CD4-positive, alpha-beta T cell treated with Interleukin-1 beta for 1 hour (primary cell): ENCODE measurements around the gene PTPRO.
"Not testable (repeated sequence)": the region's sequence is repeated elsewhere in the genome, so short reads cannot be mapped to it uniquely, and the experiment has no call there.

Experiments
- DNase-seq, 2 donors: peaks; one replicate each; pipeline ENCODE4 v3.0.0-alpha.2; 2020 to 2022

Gene PTPRO

GRCh38 chr12:15608941-15609340 is 286.6 kb downstream of the PTPRO start:
- DNase-seq: no peak

DNA sequence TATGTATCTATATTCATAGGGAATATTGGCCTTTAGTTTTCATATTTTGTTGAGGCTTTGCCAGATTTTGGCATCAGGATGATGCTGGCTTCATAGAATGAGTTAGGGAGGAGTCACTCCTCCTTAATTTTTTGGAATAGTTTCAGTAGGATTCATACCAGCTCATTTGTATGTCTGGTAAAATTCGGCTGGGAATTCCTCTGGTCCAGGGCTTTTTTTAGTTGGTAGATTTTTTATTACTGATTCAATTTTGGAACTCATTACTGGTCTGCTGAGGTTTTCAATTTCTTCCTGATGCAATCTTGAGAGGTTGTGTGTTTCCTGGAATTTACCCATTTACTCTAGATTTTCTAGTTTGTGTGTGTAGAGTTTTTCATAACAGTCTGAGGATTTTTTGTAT is 291.7 kb downstream of the PTPRO start:
- no peak for DNase-seq

- not testable (repeated sequence) for DNase-seq
These were observed 294.2 kb downstream of the PTPRO start for GRCh38 chr12:15616495-15616894.

DNA sequence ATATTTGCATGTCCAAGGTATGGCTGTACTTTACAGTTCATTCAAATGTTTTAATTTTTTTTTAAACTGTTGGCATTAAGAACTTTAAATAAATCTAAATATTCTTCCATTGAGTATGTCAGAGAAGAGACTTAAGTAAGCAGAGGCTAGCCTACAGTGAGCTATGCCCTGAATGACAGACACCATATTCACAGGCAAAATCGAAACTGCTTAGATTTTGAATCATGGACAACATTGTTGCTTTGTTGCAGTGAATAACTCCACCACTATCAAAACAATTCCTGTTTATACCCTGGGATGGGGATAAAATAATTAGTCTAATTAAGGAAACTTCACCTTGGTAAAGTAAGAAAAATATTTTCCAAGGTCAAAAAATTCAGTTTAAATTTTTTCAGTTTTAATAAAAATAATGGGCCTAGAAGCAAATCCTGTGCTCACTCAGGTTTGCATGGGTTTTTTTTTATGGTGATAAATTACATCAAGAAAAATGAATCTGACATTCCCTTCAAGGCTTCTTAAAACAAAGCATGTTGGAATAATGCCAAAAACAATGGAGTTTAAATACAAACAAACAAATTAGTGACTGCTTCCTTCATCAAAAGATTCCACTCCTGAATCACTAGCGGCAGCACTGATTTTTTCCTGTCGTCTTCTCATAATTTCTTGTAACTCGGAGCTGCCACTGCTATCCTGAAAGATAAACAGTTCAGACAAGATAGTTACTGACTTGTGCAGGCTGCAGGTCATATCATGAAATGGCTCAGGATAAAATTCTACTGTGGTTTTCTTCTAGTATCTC is 298.6 kb downstream of the PTPRO start:
- DNase-seq: no peak

- no peak for DNase-seq
These were observed 302.8 kb downstream of the PTPRO start for GRCh38 chr12:15625075-15625474.

- DNase-seq: no peak
These were observed 306.0 kb downstream of the PTPRO start for GRCh38 chr12:15627995-15628945.

- DNase-seq: no peak
These were observed 306.8 kb downstream of the PTPRO start for GRCh38 chr12:15629108-15629507.

GRCh38 chr12:15629761-15630160 is 307.5 kb downstream of the PTPRO start:
- DNase-seq: no peak

DNA sequence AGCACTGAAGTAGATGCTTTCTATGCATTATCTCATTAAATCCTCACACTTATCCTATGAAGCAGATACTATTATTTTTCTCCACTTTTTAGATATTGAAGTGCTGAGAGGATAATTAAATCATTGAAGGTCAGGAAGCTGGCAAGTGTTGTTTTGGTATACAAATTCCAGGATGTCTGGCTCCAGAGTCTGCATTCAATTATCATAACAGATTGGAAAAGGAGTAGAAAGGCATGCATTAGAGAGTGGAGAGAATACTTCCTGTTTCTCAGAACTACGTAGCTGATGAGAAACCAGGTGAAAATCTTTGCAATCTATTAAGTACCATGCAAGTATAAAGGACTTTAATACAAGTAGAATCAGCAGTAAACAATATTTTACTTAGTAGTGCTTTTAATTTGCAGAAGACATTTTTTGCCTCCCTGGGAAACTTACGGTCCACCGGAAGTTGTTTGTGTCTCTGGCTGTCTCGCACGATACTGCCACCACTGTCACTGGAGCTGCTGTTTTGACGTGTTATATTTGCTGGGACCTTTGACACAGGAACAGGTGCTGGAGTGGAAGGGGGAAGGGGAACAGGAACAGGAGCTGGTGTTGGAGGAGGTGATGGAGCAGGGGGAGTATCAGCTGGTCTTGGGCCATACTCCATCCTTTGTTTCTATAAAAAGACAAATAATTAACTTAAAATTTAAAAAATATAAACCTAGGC is 308.9 kb downstream of the PTPRO start:
- no peak for DNase-seq

- no peak for DNase-seq
These were observed 310.4 kb downstream of the PTPRO start for GRCh38 chr12:15632708-15633107.

- DNase-seq: no peak
These were observed 310.9 kb downstream of the PTPRO start for GRCh38 chr12:15633201-15633600.

DNA sequence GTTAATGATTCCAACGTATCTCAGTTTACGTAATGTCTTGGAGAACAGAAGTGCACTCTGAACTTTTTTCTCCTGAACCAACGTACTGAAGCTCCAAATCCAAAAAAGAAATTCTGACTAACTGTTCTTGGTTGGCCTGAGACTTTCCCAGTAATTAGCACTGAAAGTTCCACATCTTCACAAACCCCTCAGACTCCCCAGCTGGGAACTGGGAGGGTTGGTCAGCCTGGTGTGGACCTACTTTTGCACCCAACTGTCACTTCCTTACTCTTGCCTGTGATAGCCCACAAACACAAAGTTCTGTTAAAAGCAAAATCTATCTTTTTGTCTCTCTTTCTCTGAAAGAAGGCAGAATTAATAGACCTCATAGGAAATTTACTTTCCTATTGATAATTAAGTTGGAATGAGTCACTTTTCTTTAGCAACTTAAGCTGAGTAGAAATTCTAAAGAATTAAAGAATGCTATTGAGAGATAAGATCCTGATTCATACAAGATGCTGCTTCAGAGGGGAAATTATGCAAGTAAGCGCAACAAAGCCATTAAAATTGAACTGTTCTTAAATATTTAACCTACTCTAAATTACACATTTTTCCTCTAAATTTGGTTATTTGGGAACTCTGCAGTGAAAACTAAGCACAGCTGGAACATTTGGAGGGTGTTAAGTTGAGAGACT is 311.8 kb downstream of the PTPRO start:
- DNase-seq: no peak

- no peak for DNase-seq
These were observed 314.0 kb downstream of the PTPRO start for GRCh38 chr12:15636060-15636890.

- DNase-seq: no peak
These were observed 315.9 kb downstream of the PTPRO start for GRCh38 chr12:15638231-15638630.

DNA sequence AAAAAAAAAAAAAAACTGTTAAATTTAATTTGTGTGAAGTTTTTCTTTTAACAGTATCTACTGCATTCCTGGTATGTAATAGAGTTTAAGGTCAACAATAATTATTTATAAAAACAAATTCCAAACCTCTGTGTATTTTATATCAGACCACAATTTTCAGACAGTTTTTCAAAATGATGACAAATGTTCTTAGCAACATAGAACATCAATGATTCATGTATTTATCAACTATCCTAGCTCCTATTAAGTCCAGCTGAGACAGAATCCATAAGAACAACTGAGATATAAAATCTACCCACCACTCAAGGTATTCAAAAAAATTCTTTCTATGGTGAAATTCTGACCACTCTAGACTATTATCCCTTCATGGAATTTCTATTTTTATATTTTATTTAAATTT is 322.4 kb downstream of the PTPRO start:
- no peak for DNase-seq

GRCh38 chr12:15646581-15646980 is 324.3 kb downstream of the PTPRO start:
- DNase-seq: no peak
